Measurements from ENCODE around the gene FBXO31. TPM values are rescaled to one million over a fixed set of nuclear protein-coding genes. Genes with fewer than 3 reads are reported as not detected.

Gene FBXO31
- total and polyA plus RNA-seq, 2 of the 13 experiments (the other 11 are each of a cell fraction or from before 2014, with no cell fraction given): 92.4 to 101 TPM

DNA sequence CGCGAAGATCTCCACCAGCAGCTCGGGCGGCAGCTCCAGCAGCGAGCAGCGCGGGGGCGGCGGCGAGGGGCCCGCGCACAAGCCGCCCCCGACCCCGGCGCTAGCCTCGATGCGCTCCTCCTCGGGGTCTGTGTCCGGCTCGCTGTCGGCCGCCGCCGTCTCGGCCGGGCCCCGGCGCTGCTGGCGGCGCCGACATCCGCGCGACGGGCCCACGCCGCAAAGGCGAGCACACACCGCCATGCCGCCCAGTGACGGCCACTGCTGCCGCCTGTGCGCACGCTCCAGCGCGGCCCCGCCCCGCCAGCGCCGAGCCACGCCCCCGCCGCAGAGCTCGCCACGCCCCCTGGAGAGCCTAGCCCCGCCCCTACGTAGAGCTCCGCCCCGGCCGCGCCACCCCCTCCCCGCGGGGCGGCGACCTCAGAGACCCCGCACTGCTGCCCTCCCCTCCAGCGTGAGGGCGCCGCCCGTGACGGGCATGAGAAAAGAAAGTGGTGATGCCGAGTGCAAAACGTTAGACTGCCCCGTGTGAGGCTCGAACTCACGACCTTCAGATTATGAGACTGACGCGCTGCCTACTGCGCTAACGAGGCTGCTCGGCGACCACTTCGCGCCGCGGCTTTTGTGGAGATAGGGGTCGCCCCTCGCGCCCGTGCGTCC, at the start of gene FBXO31 (continued):
- TF ChIP-seq ZNF841 (CRISPR knock-in tag; IDR thresholded peaks at IDR 0.05; ENCODE audit: borderline replicate concordance) (peak; percentile 75; the same call in 1 of the 2 replicates), SOX13 (IDR thresholded peaks at IDR 0.05) (no peak), SOX13 (CRISPR knock-in tag; conservative IDR thresholded peaks at IDR 0.05 in 1 of 2, IDR thresholded peaks at IDR 0.05 in 1 of 2) (peak in 1 of 2 experiments; percentile 77; a peak in 2 of 4 replicates), SMYD3 (CRISPR knock-in tag; IDR thresholded peaks at IDR 0.05) (peak; percentile 89; the same call in 1 of the 2 replicates), SNRNP70 (IDR thresholded peaks at IDR 0.05; ENCODE audit: low read depth, low read length) (no peak), NONO (IDR thresholded peaks at IDR 0.05) (no peak), NONO (CRISPR knock-in tag; conservative IDR thresholded peaks at IDR 0.05) (peak; percentile 98), PPARG (CRISPR knock-in tag; conservative IDR thresholded peaks at IDR 0.05) (peak; percentile 72), NFE2L2 (IDR thresholded peaks at IDR 0.05; ENCODE audit: low read length) (no peak), NFE2 (CRISPR knock-in tag; IDR thresholded peaks at IDR 0.05) (no peak), MAFG (CRISPR knock-in tag; IDR thresholded peaks at IDR 0.05) (no peak), NKX3-1 (CRISPR knock-in tag; IDR thresholded peaks at IDR 0.05) (peak; percentile 6; the same call in 1 of the 2 replicates), ZFP41 (CRISPR knock-in tag; IDR thresholded peaks at IDR 0.05; ENCODE audit: borderline replicate concordance) (no peak; the same call in 1 of the 2 replicates), MZF1 (CRISPR knock-in tag; IDR thresholded peaks at IDR 0.05; ENCODE audit: borderline replicate concordance) (peak; percentile 94; the same call in 1 of the 2 replicates)
- TF ChIP-seq, protein P1, sequence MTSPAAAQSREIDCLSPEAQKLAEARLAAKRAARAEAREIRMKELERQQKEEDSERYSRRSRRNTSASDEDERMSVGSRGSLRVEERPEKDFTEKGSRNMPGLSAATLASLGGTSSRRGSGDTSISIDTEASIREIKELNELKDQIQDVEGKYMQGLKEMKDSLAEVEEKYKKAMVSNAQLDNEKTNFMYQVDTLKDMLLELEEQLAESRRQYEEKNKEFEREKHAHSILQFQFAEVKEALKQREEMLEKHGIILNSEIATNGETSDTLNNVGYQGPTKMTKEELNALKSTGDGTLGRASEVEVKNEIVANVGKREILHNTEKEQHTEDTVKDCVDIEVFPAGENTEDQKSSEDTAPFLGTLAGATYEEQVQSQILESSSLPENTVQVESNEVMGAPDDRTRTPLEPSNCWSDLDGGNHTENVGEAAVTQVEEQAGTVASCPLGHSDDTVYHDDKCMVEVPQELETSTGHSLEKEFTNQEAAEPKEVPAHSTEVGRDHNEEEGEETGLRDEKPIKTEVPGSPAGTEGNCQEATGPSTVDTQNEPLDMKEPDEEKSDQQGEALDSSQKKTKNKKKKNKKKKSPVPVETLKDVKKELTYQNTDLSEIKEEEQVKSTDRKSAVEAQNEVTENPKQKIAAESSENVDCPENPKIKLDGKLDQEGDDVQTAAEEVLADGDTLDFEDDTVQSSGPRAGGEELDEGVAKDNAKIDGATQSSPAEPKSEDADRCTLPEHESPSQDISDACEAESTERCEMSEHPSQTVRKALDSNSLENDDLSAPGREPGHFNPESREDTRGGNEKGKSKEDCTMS (CRISPR knock-in tag; conservative IDR thresholded peaks at IDR 0.05): no peak
- TF ChIP-seq, protein P2, sequence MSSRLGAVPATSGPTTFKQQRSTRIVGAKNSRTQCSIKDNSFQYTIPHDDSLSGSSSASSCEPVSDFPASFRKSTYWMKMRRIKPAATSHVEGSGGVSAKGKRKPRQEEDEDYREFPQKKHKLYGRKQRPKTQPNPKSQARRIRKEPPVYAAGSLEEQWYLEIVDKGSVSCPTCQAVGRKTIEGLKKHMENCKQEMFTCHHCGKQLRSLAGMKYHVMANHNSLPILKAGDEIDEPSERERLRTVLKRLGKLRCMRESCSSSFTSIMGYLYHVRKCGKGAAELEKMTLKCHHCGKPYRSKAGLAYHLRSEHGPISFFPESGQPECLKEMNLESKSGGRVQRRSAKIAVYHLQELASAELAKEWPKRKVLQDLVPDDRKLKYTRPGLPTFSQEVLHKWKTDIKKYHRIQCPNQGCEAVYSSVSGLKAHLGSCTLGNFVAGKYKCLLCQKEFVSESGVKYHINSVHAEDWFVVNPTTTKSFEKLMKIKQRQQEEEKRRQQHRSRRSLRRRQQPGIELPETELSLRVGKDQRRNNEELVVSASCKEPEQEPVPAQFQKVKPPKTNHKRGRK (CRISPR knock-in tag; IDR thresholded peaks at IDR 0.05): no peak
- TF ChIP-seq, protein P3, sequence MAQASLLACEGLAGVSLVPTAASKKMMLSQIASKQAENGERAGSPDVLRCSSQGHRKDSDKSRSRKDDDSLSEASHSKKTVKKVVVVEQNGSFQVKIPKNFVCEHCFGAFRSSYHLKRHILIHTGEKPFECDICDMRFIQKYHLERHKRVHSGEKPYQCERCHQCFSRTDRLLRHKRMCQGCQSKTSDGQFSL (CRISPR knock-in tag; IDR thresholded peaks at IDR 0.05): peak; percentile 85; the same call in 1 of the 2 replicates
- TF ChIP-seq, protein P4, sequence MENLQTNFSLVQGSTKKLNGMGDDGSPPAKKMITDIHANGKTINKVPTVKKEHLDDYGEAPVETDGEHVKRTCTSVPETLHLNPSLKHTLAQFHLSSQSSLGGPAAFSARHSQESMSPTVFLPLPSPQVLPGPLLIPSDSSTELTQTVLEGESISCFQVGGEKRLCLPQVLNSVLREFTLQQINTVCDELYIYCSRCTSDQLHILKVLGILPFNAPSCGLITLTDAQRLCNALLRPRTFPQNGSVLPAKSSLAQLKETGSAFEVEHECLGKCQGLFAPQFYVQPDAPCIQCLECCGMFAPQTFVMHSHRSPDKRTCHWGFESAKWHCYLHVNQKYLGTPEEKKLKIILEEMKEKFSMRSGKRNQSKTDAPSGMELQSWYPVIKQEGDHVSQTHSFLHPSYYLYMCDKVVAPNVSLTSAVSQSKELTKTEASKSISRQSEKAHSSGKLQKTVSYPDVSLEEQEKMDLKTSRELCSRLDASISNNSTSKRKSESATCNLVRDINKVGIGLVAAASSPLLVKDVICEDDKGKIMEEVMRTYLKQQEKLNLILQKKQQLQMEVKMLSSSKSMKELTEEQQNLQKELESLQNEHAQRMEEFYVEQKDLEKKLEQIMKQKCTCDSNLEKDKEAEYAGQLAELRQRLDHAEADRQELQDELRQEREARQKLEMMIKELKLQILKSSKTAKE (CRISPR knock-in tag; IDR thresholded peaks at IDR 0.05; ENCODE audit: borderline replicate concordance): no peak
- TF ChIP-seq, protein P5, sequence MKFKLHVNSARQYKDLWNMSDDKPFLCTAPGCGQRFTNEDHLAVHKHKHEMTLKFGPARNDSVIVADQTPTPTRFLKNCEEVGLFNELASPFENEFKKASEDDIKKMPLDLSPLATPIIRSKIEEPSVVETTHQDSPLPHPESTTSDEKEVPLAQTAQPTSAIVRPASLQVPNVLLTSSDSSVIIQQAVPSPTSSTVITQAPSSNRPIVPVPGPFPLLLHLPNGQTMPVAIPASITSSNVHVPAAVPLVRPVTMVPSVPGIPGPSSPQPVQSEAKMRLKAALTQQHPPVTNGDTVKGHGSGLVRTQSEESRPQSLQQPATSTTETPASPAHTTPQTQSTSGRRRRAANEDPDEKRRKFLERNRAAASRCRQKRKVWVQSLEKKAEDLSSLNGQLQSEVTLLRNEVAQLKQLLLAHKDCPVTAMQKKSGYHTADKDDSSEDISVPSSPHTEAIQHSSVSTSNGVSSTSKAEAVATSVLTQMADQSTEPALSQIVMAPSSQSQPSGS (CRISPR knock-in tag; IDR thresholded peaks at IDR 0.05): peak; percentile 96
- TF ChIP-seq, protein P6, sequence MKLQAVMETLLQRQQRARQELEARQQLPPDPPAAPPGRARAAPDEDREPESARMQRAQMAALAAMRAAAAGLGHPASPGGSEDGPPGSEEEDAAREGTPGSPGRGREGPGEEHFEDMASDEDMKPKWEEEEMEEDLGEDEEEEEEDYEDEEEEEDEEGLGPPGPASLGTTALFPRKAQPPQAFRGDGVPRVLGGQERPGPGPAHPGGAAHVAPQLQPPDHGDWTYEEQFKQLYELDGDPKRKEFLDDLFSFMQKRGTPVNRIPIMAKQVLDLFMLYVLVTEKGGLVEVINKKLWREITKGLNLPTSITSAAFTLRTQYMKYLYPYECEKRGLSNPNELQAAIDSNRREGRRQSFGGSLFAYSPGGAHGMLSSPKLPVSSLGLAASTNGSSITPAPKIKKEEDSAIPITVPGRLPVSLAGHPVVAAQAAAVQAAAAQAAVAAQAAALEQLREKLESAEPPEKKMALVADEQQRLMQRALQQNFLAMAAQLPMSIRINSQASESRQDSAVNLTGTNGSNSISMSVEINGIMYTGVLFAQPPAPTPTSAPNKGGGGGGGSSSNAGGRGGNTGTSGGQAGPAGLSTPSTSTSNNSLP (IDR thresholded peaks at IDR 0.05; ENCODE audit: low read depth, low read length): no peak

Data from HepG2 (cell line).